Activated naive CD8-positive, alpha-beta T cell treated with anti-CD3 and anti-CD28 coated beads, Interleukin-2, amount 10 ng/mL, durations not matched to agents 7 days and 5 days (primary cell): ENCODE measurements around the gene CCR5AS.

Experiments
- ATAC-seq: fragments of 150-1000 bp; cut with Tn5 transposase; one replicate; pipeline ENCODE4 v1.10.0; 2021; ENCODE audit warnings: low read depth, moderate library complexity
- POLR2A ChIA-PET: fragments of 350-600 bp; sonication (Branson Sonifier 250); formaldehyde crosslinking; loops from one replicate; lab custom pipeline; 2021; ENCODE audit warnings: antibody characterized with exemption; lab: Charles Lee
- DNase-seq: peaks from one replicate; pipeline ENCODE4 v3.0.0; 2021
- H3K27ac Mint-ChIP-seq: one replicate; pipeline ENCODE4 v1.8.0; 2022; ENCODE audit warnings: mild to moderate bottlenecking, mixed read lengths
- H3K27me3 Mint-ChIP-seq: one replicate; pipeline ENCODE4 v1.8.0; 2022; ENCODE audit warnings: mild to moderate bottlenecking, moderate library complexity, mixed read lengths
- H3K36me3 Mint-ChIP-seq: one replicate; pipeline ENCODE4 v1.8.0; 2021; ENCODE audit warnings: mild to moderate bottlenecking, mixed read lengths
- H3K4me1 Mint-ChIP-seq: one replicate; pipeline ENCODE4 v1.8.0; 2021; ENCODE audit warnings: mixed read lengths
- H3K4me3 Mint-ChIP-seq: one replicate; pipeline ENCODE4 v1.8.0; 2022; ENCODE audit warnings: mild to moderate bottlenecking, moderate library complexity, mixed read lengths
- H3K9me3 Mint-ChIP-seq: one replicate; pipeline ENCODE4 v1.8.0; 2021; ENCODE audit warnings: mixed read lengths

Gene CCR5AS

GRCh38 chr3:46375814-46376213 lies 31.1 kb downstream of the CCR5AS start:
- no peaks in the 10 kb centered on the region for H3K27me3 Mint-ChIP-seq
- peak; percentile 24 for ATAC-seq
- peak overlapping the region; percentile 83 for H3K4me3 Mint-ChIP-seq
- H3K27ac Mint-ChIP-seq = peak overlapping the region; percentile 91
- DNase-seq = no peak
- POLR2A ChIA-PET = interaction anchor here (2.3 kb wide), 1 partner anchor 162 kb away, joined by 7 read pairs; no protein-coding TSS in a partner anchor
- H3K4me1 Mint-ChIP-seq = peaks cover 62% of the 10 kb centered on the region
- peaks cover 32% of the 10 kb centered on the region for H3K36me3 Mint-ChIP-seq
- H3K9me3 Mint-ChIP-seq = no peaks in the 10 kb centered on the region

DNA sequence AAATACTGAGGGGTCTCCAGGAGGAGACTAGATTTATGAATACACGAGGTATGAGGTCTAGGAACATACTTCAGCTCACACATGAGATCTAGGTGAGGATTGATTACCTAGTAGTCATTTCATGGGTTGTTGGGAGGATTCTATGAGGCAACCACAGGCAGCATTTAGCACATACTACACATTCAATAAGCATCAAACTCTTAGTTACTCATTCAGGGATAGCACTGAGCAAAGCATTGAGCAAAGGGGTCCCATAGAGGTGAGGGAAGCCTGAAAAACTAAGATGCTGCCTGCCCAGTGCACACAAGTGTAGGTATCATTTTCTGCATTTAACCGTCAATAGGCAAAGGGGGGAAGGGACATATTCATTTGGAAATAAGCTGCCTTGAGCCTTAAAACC lies 31.6 kb downstream of the CCR5AS start:
- ATAC-seq (no peak), DNase-seq (no peak)
- H3K4me3 Mint-ChIP-seq = peak overlapping the region; percentile 74
- peak overlapping the region; percentile 91 for H3K27ac Mint-ChIP-seq
- peaks cover 62% of the 10 kb centered on the region for H3K4me1 Mint-ChIP-seq
- H3K27me3 Mint-ChIP-seq = no peaks in the 10 kb centered on the region
- peaks cover 31% of the 10 kb centered on the region for H3K36me3 Mint-ChIP-seq
- H3K9me3 Mint-ChIP-seq = no peaks in the 10 kb centered on the region
- POLR2A ChIA-PET = interaction anchor here (0.6 to 2.3 kb wide), 3 partner anchors 8 to 161 kb away, joined by 3 to 7 read pairs (median 4); no protein-coding TSS in a partner anchor

DNA sequence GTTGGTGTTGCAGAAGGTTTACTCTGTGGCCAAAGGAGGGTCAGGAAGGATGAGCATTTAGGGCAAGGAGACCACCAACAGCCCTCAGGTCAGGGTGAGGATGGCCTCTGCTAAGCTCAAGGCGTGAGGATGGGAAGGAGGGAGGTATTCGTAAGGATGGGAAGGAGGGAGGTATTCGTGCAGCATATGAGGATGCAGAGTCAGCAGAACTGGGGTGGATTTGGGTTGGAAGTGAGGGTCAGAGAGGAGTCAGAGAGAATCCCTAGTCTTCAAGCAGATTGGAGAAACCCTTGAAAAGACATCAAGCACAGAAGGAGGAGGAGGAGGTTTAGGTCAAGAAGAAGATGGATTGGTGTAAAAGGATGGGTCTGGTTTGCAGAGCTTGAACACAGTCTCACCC lies 32.1 kb downstream of the CCR5AS start:
- no peak for ATAC-seq
- POLR2A ChIA-PET = interaction anchor here (0.6 to 2.3 kb wide), 3 partner anchors 9 to 161 kb away, joined by 3 to 7 read pairs (median 4); no protein-coding TSS in a partner anchor
- H3K27me3 Mint-ChIP-seq = no peaks in the 10 kb centered on the region
- H3K36me3 Mint-ChIP-seq = peaks cover 31% of the 10 kb centered on the region
- no peak for DNase-seq
- peak overlapping the region; percentile 74 for H3K4me3 Mint-ChIP-seq
- peak overlapping the region; percentile 91 for H3K27ac Mint-ChIP-seq
- peaks cover 63% of the 10 kb centered on the region for H3K4me1 Mint-ChIP-seq
- H3K9me3 Mint-ChIP-seq = no peaks in the 10 kb centered on the region

DNA sequence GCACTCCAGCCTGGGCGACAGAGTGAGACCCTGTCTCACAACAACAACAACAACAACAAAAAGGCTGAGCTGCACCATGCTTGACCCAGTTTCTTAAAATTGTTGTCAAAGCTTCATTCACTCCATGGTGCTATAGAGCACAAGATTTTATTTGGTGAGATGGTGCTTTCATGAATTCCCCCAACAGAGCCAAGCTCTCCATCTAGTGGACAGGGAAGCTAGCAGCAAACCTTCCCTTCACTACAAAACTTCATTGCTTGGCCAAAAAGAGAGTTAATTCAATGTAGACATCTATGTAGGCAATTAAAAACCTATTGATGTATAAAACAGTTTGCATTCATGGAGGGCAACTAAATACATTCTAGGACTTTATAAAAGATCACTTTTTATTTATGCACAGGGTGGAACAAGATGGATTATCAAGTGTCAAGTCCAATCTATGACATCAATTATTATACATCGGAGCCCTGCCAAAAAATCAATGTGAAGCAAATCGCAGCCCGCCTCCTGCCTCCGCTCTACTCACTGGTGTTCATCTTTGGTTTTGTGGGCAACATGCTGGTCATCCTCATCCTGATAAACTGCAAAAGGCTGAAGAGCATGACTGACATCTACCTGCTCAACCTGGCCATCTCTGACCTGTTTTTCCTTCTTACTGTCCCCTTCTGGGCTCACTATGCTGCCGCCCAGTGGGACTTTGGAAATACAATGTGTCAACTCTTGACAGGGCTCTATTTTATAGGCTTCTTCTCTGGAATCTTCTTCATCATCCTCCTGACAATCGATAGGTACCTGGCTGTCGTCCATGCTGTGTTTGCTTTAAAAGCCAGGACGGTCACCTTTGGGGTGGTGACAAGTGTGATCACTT lies 34.1 kb downstream of the CCR5AS start:
- H3K4me3 Mint-ChIP-seq = peak overlapping the region; percentile 70
- ATAC-seq = peak; percentile 51
- no peaks in the 10 kb centered on the region for H3K9me3 Mint-ChIP-seq
- H3K27ac Mint-ChIP-seq = peak overlapping the region; percentile 78
- peaks cover 77% of the 10 kb centered on the region for H3K4me1 Mint-ChIP-seq
- H3K27me3 Mint-ChIP-seq = no peaks in the 10 kb centered on the region
- DNase-seq = no peak
- H3K36me3 Mint-ChIP-seq = peaks cover 32% of the 10 kb centered on the region
- POLR2A ChIA-PET = interaction anchor here (0.9 to 5.9 kb wide), 13 partner anchors 18 to 272 kb away, joined by 3 to 57 read pairs (median 5); partner anchors contain the start of genes CCR1 and CCR2

GRCh38 chr3:46371519-46372340 lies 35.1 kb downstream of the CCR5AS start:
- DNase-seq (no peak), ATAC-seq (no peak)
- Mint-ChIP-seq H3K4me1 (peaks cover 74% of the 10 kb centered on the region), H3K9me3 (no peaks in the 10 kb centered on the region), H3K4me3 (peak overlapping the region; percentile 70), H3K27me3 (no peaks in the 10 kb centered on the region), H3K27ac (peak overlapping the region; percentile 81), H3K36me3 (peaks cover 33% of the 10 kb centered on the region)
- POLR2A ChIA-PET = interaction anchor here (0.6 to 5.9 kb wide), 19 partner anchors 11 to 271 kb away, joined by 3 to 57 read pairs (median 6); partner anchors contain the start of genes CCR1 and CCR2

DNA sequence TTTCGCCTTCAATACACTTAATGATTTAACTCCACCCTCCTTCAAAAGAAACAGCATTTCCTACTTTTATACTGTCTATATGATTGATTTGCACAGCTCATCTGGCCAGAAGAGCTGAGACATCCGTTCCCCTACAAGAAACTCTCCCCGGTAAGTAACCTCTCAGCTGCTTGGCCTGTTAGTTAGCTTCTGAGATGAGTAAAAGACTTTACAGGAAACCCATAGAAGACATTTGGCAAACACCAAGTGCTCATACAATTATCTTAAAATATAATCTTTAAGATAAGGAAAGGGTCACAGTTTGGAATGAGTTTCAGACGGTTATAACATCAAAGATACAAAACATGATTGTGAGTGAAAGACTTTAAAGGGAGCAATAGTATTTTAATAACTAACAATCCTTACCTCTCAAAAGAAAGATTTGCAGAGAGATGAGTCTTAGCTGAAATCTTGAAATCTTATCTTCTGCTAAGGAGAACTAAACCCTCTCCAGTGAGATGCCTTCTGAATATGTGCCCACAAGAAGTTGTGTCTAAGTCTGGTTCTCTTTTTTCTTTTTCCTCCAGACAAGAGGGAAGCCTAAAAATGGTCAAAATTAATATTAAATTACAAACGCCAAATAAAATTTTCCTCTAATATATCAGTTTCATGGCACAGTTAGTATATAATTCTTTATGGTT lies 35.9 kb downstream of the CCR5AS start, which contains the start of gene CCR5:
Gene CCR5 (plus strand): TSS at position 108 of the 680 bp plus-strand sequence. CDS start 1,957 bp downstream, outside the sequence.
- Mint-ChIP-seq H3K4me1 (peaks cover 75% of the 10 kb centered on the region), H3K27me3 (no peaks in the 10 kb centered on the region), H3K9me3 (peaks cover under 1% of the 10 kb centered on the region), H3K36me3 (peaks cover 40% of the 10 kb centered on the region), H3K27ac (peak within 1 kb of the TSS; percentile 81), H3K4me3 (peak within 1 kb of the TSS; percentile 70)
- ATAC-seq = peak; percentile 75
- no peak for DNase-seq
- POLR2A ChIA-PET = interaction anchor here (0.6 to 5.9 kb wide), 14 partner anchors 12 to 270 kb away, joined by 3 to 57 read pairs (median 15); partner anchors contain the start of genes CCR1 and CCR2

DNA sequence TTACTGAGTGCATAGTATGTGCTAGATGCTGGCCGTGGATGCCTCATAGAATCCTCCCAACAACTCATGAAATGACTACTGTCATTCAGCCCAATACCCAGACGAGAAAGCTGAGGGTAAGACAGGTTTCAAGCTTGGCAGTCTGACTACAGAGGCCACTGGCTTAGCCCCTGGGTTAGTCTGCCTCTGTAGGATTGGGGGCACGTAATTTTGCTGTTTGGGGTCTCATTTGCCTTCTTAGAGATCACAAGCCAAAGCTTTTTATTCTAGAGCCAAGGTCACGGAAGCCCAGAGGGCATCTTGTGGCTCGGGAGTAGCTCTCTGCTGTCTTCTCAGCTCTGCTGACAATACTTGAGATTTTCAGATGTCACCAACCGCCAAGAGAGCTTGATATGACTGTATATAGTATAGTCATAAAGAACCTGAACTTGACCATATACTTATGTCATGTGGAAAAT lies 37.2 kb downstream of the CCR5AS start:
- Mint-ChIP-seq H3K9me3 (peaks cover 5% of the 10 kb centered on the region), H3K27ac (peak overlapping the region; percentile 81), H3K36me3 (peaks cover 37% of the 10 kb centered on the region), H3K4me3 (peak overlapping the region; percentile 63), H3K27me3 (no peaks in the 10 kb centered on the region), H3K4me1 (peaks cover 71% of the 10 kb centered on the region)
- POLR2A ChIA-PET = interaction anchor here (0.9 to 5.9 kb wide), 13 partner anchors 8 to 283 kb away, joined by 3 to 57 read pairs (median 18); partner anchors contain the start of genes CCR1 and CCR2
- no peak for DNase-seq
- peak; percentile 32 for ATAC-seq

GRCh38 chr3:46369151-46369550 lies 37.7 kb downstream of the CCR5AS start:
- Mint-ChIP-seq H3K4me3 (no peak overlapping the region), H3K36me3 (peaks cover 35% of the 10 kb centered on the region), H3K27me3 (no peaks in the 10 kb centered on the region), H3K4me1 (peaks cover 67% of the 10 kb centered on the region), H3K27ac (peak overlapping the region; percentile 81), H3K9me3 (peaks cover 5% of the 10 kb centered on the region)
- POLR2A ChIA-PET = interaction anchor here (0.9 to 5.9 kb wide), 12 partner anchors 15 to 282 kb away, joined by 3 to 57 read pairs (median 18); partner anchors contain the start of genes CCR1 and CCR2
- DNase-seq = no peak
- no peak for ATAC-seq

GRCh38 chr3:46368569-46368968 lies 38.3 kb downstream of the CCR5AS start:
- Mint-ChIP-seq H3K27ac (peak overlapping the region; percentile 71), H3K9me3 (peaks cover 7% of the 10 kb centered on the region)

DNA sequence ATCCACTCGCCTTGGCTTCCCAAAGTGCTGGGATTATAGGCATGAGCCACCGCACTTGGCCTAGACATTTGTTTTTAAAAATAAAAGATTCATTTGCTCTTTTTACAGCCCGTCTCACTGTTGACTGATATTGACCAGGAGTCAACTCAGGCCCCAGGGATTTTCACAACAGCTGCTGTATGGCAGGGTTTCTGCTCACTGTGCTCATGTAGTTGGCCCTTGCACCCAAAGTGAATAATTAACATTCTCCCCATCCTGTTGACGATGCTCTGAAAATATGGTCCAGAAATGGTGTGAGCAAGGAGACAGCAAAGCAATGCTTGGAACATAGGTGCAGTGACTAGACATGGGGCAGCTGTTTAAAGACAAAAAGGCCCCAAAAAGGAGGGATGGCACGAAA lies 39.1 kb downstream of the CCR5AS start:
- H3K4me1 Mint-ChIP-seq = peaks cover 59% of the 10 kb centered on the region
- H3K27me3 Mint-ChIP-seq = no peaks in the 10 kb centered on the region
- POLR2A ChIA-PET = interaction anchor here (1.1 to 5.9 kb wide), 9 partner anchors 13 to 161 kb away, joined by 3 to 57 read pairs (median 18); partner anchors contain the start of genes CCR1 and CCR2
- no peak overlapping the region for H3K4me3 Mint-ChIP-seq
- H3K27ac Mint-ChIP-seq = peak overlapping the region; percentile 71
- peaks cover 7% of the 10 kb centered on the region for H3K9me3 Mint-ChIP-seq
- no peak for ATAC-seq
- H3K36me3 Mint-ChIP-seq = peaks cover 29% of the 10 kb centered on the region
- DNase-seq = no peak

More at GRCh38 chr3:46368569-46368968, 38.3 kb downstream of the CCR5AS start:
- POLR2A ChIA-PET = interaction anchor here (1.1 to 5.9 kb wide), 10 partner anchors 12 to 161 kb away, joined by 3 to 57 read pairs (median 15); partner anchors contain the start of genes CCR1 and CCR2
- no peaks in the 10 kb centered on the region for H3K27me3 Mint-ChIP-seq
- no peak overlapping the region for H3K4me3 Mint-ChIP-seq
- H3K36me3 Mint-ChIP-seq = peaks cover 36% of the 10 kb centered on the region
- peak; percentile 59 for ATAC-seq
- peaks cover 65% of the 10 kb centered on the region for H3K4me1 Mint-ChIP-seq
- peak; percentile 51 for DNase-seq

DNA sequence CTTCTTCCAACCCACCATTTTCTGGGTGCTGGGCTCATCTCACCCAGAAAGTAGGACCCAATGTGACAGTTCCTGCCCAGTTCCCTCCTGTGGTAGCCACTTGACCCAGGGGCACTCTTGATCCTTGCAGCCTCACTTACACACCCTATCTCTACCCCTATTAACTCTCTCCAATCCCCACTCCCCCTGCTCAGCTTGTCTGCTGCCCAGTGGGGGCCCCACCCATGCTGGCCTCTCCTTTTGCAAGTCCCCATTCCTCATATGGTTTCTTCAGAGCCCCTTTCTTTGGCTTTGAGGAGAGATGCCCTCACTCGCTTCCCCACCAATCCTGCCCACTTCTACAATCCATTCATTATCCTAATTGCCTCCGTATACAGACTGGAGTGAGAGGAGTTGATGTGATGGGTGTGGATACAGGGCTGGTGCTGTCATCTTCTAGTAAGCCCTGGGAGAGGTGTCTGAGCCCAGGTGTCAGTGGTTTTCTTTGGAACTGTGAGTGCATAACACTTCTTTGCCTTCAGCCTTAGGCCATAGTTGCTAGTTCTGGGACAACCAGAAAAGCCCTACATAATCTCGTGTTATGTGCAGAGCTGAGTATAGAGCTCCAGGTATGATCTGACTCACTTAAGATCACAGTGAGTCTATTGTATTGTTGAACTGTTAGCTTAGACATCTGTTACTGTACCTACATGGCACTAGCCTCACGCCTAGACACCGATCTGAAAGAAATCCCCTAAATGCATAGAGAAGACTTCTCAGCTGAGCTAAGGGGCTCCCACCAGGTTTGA lies 40.9 kb downstream of the CCR5AS start:
- Mint-ChIP-seq H3K9me3 (peaks cover 7% of the 10 kb centered on the region), H3K36me3 (peaks cover 34% of the 10 kb centered on the region), H3K4me1 (peaks cover 63% of the 10 kb centered on the region), H3K27me3 (no peaks in the 10 kb centered on the region), H3K27ac (no peak overlapping the region), H3K4me3 (no peak overlapping the region)
- POLR2A ChIA-PET = no interaction called here
- DNase-seq (no peak), ATAC-seq (no peak)
